Ishikawa (cell line): ENCODE measurements around the gene USP6NL.

Source experiments
- CEBPB ChIP-seq: IDR thresholded peaks from 2 replicates; pipeline ENCODE4 v1.6.1; 2012
- TCF12 ChIP-seq: IDR thresholded peaks from 2 replicates; pipeline ENCODE4 v1.6.1; 2012; ENCODE audit warnings: low read depth
- TF ChIP-seq, protein P1 (sequence below): IDR thresholded peaks from 2 replicates; pipeline ENCODE4 v1.6.1; 2012
- TF ChIP-seq, protein P2 (sequence below): IDR thresholded peaks from 2 replicates; pipeline ENCODE4 v1.6.1; 2012; ENCODE audit warnings: low read depth, mild to moderate bottlenecking

DNA sequence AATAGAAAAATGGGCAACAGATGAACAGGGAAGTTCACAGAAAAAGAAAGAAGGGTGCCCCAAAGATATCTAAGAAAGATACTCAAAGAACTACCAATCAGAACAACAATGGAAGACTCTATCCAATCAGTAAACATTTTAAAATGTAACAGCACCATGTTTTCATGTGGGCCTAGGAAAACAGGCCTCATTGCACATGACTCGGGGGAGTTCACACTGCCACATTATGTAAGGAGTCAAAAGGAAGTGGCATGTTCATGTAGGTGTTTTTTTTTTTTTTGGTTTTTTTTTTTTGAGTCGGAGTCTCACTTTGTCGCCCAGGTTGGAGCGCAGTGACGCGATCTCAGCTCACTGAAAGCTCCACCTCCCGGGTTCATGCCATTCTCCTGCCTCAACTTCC lies 132.2 kb downstream of the USP6NL start:
- TF ChIP-seq, protein P1, sequence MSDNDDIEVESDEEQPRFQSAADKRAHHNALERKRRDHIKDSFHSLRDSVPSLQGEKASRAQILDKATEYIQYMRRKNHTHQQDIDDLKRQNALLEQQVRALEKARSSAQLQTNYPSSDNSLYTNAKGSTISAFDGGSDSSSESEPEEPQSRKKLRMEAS, result no peak
- no peak for TF ChIP-seq CEBPB
- no peak for TF ChIP-seq TCF12
- TF ChIP-seq, protein P2, sequence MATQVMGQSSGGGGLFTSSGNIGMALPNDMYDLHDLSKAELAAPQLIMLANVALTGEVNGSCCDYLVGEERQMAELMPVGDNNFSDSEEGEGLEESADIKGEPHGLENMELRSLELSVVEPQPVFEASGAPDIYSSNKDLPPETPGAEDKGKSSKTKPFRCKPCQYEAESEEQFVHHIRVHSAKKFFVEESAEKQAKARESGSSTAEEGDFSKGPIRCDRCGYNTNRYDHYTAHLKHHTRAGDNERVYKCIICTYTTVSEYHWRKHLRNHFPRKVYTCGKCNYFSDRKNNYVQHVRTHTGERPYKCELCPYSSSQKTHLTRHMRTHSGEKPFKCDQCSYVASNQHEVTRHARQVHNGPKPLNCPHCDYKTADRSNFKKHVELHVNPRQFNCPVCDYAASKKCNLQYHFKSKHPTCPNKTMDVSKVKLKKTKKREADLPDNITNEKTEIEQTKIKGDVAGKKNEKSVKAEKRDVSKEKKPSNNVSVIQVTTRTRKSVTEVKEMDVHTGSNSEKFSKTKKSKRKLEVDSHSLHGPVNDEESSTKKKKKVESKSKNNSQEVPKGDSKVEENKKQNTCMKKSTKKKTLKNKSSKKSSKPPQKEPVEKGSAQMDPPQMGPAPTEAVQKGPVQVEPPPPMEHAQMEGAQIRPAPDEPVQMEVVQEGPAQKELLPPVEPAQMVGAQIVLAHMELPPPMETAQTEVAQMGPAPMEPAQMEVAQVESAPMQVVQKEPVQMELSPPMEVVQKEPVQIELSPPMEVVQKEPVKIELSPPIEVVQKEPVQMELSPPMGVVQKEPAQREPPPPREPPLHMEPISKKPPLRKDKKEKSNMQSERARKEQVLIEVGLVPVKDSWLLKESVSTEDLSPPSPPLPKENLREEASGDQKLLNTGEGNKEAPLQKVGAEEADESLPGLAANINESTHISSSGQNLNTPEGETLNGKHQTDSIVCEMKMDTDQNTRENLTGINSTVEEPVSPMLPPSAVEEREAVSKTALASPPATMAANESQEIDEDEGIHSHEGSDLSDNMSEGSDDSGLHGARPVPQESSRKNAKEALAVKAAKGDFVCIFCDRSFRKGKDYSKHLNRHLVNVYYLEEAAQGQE, result no peak
